Measurements from ENCODE around the gene SNAPC2. TPM values are rescaled to one million over a fixed set of nuclear protein-coding genes. Genes with fewer than 3 reads are reported as not detected.

Gene SNAPC2
- total and polyA plus RNA-seq, 2 of the 13 experiments (the other 11 are each of a cell fraction or from before 2014, with no cell fraction given), result 10.2 to 12.7 TPM

- TF ChIP-seq ZNF619 (CRISPR knock-in tag; IDR thresholded peaks at IDR 0.05) (0 out of 2 replicates have a peak, but pooled peaks have one; percentile 2), SAP130 (CRISPR knock-in tag; IDR thresholded peaks at IDR 0.05; ENCODE audit: low read depth) (peak; percentile 43), NAIF1 (CRISPR knock-in tag; IDR thresholded peaks at IDR 0.05; ENCODE audit: borderline replicate concordance) (peak; percentile 65; the same call in 1 of the 2 replicates), KMT2B (CRISPR knock-in tag; IDR thresholded peaks at IDR 0.05) (0 out of 2 replicates have a peak, but pooled peaks have one; percentile 3), SIN3B (IDR thresholded peaks at IDR 0.05; ENCODE audit: low read length) (0 out of 2 replicates have a peak, but pooled peaks have one; percentile 7), ZNF33A (CRISPR knock-in tag; IDR thresholded peaks at IDR 0.05; ENCODE audit: borderline replicate concordance) (peak; percentile 43; the same call in 1 of the 2 replicates), SSRP1 (CRISPR knock-in tag; IDR thresholded peaks at IDR 0.05) (peak; percentile 68; the same call in 1 of the 2 replicates), MXD4 (CRISPR knock-in tag; IDR thresholded peaks at IDR 0.05) (peak; percentile 7; the same call in 1 of the 2 replicates), ZNF160 (CRISPR knock-in tag; IDR thresholded peaks at IDR 0.05) (0 out of 2 replicates have a peak, but pooled peaks have one; percentile 0), ZNF484 (CRISPR knock-in tag; IDR thresholded peaks at IDR 0.05; ENCODE audit: borderline replicate concordance, low read depth) (0 out of 2 replicates have a peak, but pooled peaks have one; percentile 9), ATAD3A (CRISPR knock-in tag; IDR thresholded peaks at IDR 0.05) (0 out of 2 replicates have a peak, but pooled peaks have one; percentile 51), ZSCAN9 (CRISPR knock-in tag; IDR thresholded peaks at IDR 0.05; ENCODE audit: borderline replicate concordance) (0 out of 2 replicates have a peak, but pooled peaks have one; percentile 16), PRDM4 (CRISPR knock-in tag; IDR thresholded peaks at IDR 0.05; ENCODE audit: borderline replicate concordance) (0 out of 2 replicates have a peak, but pooled peaks have one; percentile 63), ATF7-NPFF (CRISPR knock-in tag; IDR thresholded peaks at IDR 0.05; ENCODE audit: low read depth) (0 out of 2 replicates have a peak, but pooled peaks have one; percentile 15), STAT5B (CRISPR knock-in tag; IDR thresholded peaks at IDR 0.05) (0 out of 2 replicates have a peak, but pooled peaks have one; percentile 33), RAD21 (CRISPR knock-in tag; IDR thresholded peaks at IDR 0.05) (peak; percentile 53; the same call in 1 of the 2 replicates), ATF5 (CRISPR knock-in tag; IDR thresholded peaks at IDR 0.05; ENCODE audit: low read depth) (no peak), ISL2 (CRISPR knock-in tag; IDR thresholded peaks at IDR 0.05) (no peak), GFI1 (CRISPR knock-in tag; IDR thresholded peaks at IDR 0.05; ENCODE audit: borderline replicate concordance) (peak; percentile 47; the same call in 1 of the 2 replicates), CTCF (CRISPR knock-in tag; IDR thresholded peaks at IDR 0.05) (peak; percentile 81), BORCS8-MEF2B (CRISPR knock-in tag; IDR thresholded peaks at IDR 0.05) (0 out of 2 replicates have a peak, but pooled peaks have one; percentile 2), YY1 (IDR thresholded peaks at IDR 0.05; ENCODE audit: insufficient read depth, insufficient replicate concordance, low read depth, low read length) (peak; percentile 24), TGIF2 (CRISPR knock-in tag; IDR thresholded peaks at IDR 0.05) (0 out of 2 replicates have a peak, but pooled peaks have one; percentile 30), ZMYM3 (CRISPR knock-in tag; IDR thresholded peaks at IDR 0.05) (no peak), CEBPG (CRISPR knock-in tag; IDR thresholded peaks at IDR 0.05) (peak; percentile 17; the same call in 1 of the 2 replicates), ZNF629 (CRISPR knock-in tag; conservative IDR thresholded peaks at IDR 0.05) (no peak)
These were observed 24.1 kb downstream of the SNAPC2 start (continued) for GRCh38 chr19:7944177-7944761.
